T-helper 17 cell (primary cell): ENCODE data around the gene LRRC8C. TPM values are rescaled to one million over a fixed set of nuclear protein-coding genes. Genes with fewer than 3 reads are reported as not detected.

ENCODE experiments used
- ATAC-seq: fragments of 150-1000 bp; cut with Tn5 transposase; 2 replicates; pipeline ENCODE4 v1.10.0; 2021; ENCODE audit warnings: mild to moderate bottlenecking, moderate library complexity
- DNase-seq, 3 donors: peaks; one replicate each; pipeline versions ENCODE4 v3.0.0 to v3.0.0-alpha.2; 2020 to 2021
- H3K9me3 ChIP-seq: one replicate; pipeline ENCODE4 v1.7.0; 2013; ENCODE audit warnings: low read length, mild to moderate bottlenecking; ENCODE audit not compliant: control insufficient read depth, poor library complexity, severe bottlenecking
- H3K27ac Mint-ChIP-seq: one replicate; pipeline ENCODE4 v1.8.0; 2022; ENCODE audit warnings: mild to moderate bottlenecking, moderate library complexity, mixed read lengths
- H3K27me3 Mint-ChIP-seq: one replicate; pipeline ENCODE4 v1.8.0; 2022; ENCODE audit warnings: mixed read lengths
- H3K36me3 Mint-ChIP-seq: one replicate; pipeline ENCODE4 v1.8.0; 2022; ENCODE audit warnings: low read depth, mixed read lengths
- H3K4me1 Mint-ChIP-seq: one replicate; pipeline ENCODE4 v1.8.0; 2022; ENCODE audit warnings: mild to moderate bottlenecking, mixed read lengths
- H3K4me3 Mint-ChIP-seq: one replicate; pipeline ENCODE4 v1.8.0; 2022; ENCODE audit warnings: mild to moderate bottlenecking, moderate library complexity, mixed read lengths
- total RNA-seq, 4 donors: library from RNA in 2 of 4; stranded (reverse) in 2 of 4; gene quantifications; one replicate each; pipeline ENCODE4 v1.2.3 and lab custom pipeline; 2022 to 2026

Gene LRRC8C
- total RNA-seq, 2 donors from 2014 or later: 46.0 to 52.4 TPM

DNA sequence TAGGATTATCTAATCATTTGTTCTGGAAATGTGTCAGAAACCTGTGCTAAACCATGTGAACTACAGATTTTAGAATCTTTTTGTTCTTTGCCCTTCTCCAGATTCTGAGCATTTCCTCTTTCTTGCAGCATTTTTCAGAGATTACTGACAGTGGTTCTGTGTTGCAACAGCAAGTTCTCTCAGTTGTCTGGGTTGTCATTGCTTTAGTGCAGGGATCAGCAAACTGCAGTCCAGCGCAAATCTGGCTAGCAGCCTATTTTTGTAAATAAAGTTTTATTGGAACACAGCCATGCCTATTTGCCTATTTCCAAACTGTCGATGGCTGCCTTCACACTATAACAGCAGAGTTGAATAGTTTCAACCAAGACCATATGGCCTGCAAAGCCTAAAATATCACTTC is 121.6 kb downstream of the LRRC8C start:
- Mint-ChIP-seq H3K27ac (peak overlapping the region; percentile 96), H3K27me3 (no peaks in the 10 kb centered on the region), H3K36me3 (no peaks in the 10 kb centered on the region), H3K4me3 (peak overlapping the region; percentile 10), H3K4me1 (peaks cover 49% of the 10 kb centered on the region)
- no peak for DNase-seq
- no peak for ATAC-seq
- H3K9me3 ChIP-seq: no peaks in the 10 kb centered on the region

DNA sequence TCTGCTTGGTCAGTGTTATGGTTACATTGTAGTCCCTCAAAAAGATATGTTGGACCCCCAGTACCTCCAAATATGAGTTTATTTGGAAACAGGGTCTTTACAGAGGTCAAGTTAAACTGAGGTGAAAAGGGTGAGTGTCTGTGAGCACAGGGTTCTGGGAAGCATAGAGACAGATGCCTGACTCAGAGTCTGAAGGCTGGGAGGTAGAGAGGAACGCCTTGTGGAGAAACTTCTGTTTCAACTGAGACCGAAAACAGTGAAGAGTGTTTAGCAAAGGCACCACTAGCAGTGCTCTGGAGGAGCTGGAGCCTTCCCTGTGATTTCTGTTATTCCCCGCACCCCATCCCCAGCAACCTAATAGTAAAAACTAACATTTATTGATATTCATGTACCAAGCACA is 122.7 kb downstream of the LRRC8C start:
- peaks cover 51% of the 10 kb centered on the region for H3K4me1 Mint-ChIP-seq
- H3K27me3 Mint-ChIP-seq: no peaks in the 10 kb centered on the region
- DNase-seq (no peak), ATAC-seq (no peak)
- no peaks in the 10 kb centered on the region for H3K36me3 Mint-ChIP-seq
- H3K4me3 Mint-ChIP-seq: no peak overlapping the region
- peak overlapping the region; percentile 96 for H3K27ac Mint-ChIP-seq
- no peaks in the 10 kb centered on the region for H3K9me3 ChIP-seq

DNA sequence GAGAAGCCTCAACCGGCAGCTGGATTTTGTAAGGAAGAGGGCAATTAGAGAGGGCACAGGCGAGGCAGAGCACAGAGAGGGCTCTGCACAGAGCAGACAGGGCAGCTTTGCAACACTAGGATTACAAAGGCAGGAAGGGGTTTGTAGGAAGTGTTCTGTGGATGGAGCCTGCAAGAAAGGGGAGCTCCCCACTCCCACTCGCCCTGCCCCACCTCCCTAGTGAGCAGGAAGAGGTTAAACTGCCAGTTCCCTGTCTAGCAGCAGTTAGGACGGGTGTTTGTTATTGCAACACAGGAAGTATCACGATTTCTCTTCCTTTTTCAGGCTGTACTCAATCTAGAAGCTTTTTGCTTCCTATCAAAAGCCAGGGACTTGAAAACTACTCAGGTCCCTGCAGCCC is 124.6 kb downstream of the LRRC8C start:
- Mint-ChIP-seq H3K27me3 (no peaks in the 10 kb centered on the region), H3K27ac (peak overlapping the region; percentile 96), H3K4me3 (peak overlapping the region; percentile 80), H3K4me1 (peaks cover 60% of the 10 kb centered on the region), H3K36me3 (no peaks in the 10 kb centered on the region)
- ATAC-seq: peak; percentile 67
- no peaks in the 10 kb centered on the region for H3K9me3 ChIP-seq
- no peak for DNase-seq

DNA sequence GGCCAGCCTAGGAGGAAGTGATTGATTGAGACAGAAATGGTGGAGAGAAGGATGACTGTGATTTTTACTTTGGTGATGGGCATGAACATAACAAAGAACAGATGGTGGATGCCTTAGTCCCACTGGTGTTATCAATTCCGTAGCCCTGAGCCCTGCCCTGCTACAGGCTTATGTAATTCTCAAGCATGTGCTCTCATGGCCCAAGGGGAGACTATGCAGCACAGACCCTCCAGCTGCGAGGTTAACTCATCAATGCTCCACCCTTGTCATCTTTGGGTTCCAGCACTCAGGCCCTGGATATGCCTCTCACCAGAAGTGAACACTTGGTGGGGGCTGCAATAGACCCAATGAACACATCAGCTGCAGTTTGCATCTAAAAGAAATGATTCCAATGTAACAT is 125.2 kb downstream of the LRRC8C start:
- Mint-ChIP-seq H3K27ac (peak overlapping the region; percentile 96), H3K36me3 (no peaks in the 10 kb centered on the region), H3K4me1 (peaks cover 66% of the 10 kb centered on the region), H3K4me3 (peak overlapping the region; percentile 80), H3K27me3 (no peaks in the 10 kb centered on the region)
- no peak for DNase-seq
- no peak for ATAC-seq
- H3K9me3 ChIP-seq: no peaks in the 10 kb centered on the region

DNA sequence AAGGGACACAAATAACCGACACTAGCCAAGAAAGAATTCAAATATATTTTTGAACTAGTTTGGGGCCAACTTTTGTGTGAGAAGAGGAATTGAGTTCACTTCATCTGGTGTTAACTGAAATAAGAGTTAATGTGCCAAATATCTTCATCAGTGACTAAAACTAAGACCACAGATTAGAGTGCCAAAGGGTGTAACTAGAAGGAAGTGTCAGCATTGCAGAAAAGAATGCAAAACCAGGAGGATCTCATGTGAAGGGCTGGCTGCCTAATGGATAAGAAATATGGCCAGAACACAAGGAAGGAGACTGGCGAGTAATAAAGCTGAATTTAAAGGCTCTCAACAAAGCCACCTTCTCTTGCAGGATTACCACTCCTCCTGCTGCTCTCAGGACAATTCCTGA is 126.1 kb downstream of the LRRC8C start:
- H3K9me3 ChIP-seq: no peaks in the 10 kb centered on the region
- ATAC-seq (no peak), DNase-seq (no peak)
- Mint-ChIP-seq H3K27ac (peak overlapping the region; percentile 96), H3K27me3 (no peaks in the 10 kb centered on the region), H3K36me3 (no peaks in the 10 kb centered on the region), H3K4me1 (peaks cover 70% of the 10 kb centered on the region), H3K4me3 (no peak overlapping the region)

DNA sequence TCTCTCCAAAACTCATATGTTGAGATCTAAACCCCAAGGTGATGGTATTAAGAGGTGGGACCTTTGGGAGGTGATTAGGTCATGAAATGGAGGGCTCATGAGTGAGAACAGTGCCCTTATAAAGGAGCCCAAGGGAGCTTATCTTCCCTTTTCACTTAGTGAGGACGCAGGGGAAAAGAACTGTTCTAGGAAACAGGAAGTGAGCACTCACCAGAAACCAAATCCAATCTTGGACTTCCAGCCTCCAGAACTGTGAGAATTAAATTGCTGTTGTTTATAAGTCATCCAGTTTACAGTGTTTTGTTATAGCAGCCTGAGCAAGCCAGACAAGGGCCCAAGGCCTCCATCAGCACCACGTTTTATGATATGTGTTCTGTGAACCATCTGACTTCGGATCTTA is 127.6 kb downstream of the LRRC8C start:
- no peak for ATAC-seq
- H3K27me3 Mint-ChIP-seq: no peaks in the 10 kb centered on the region
- no peak overlapping the region for H3K4me3 Mint-ChIP-seq

DNA sequence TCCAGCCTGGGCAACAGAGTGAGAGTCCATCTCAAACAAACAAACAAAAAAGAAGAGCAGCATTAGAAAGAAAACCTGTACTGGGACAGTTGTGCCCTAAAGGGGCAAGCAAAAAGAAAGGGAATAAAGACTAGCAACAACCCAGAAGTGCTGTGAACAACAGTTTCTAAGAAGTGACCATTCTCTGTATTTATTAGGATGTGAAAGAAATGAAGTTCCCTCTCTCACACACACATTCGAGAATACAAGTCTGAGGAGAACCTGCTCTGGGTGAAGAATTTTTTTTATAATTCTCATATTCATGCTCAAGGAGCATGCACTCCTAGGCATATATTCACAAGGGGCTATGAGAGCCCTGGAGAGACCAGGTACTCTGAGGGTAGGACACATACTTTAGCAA is 128.4 kb downstream of the LRRC8C start:
- Mint-ChIP-seq H3K36me3 (no peaks in the 10 kb centered on the region), H3K4me3 (no peak overlapping the region), H3K4me1 (peaks cover 56% of the 10 kb centered on the region), H3K27ac (peak overlapping the region; percentile 67), H3K27me3 (no peaks in the 10 kb centered on the region)
- H3K9me3 ChIP-seq: no peaks in the 10 kb centered on the region
- ATAC-seq (no peak), DNase-seq (no peak)

More for the DNA sequence above, 127.6 kb downstream of the LRRC8C start:
- Mint-ChIP-seq H3K36me3 (no peaks in the 10 kb centered on the region), H3K4me1 (peaks cover 59% of the 10 kb centered on the region), H3K27ac (peak overlapping the region; percentile 67)
- no peak for DNase-seq
- no peaks in the 10 kb centered on the region for H3K9me3 ChIP-seq

DNA sequence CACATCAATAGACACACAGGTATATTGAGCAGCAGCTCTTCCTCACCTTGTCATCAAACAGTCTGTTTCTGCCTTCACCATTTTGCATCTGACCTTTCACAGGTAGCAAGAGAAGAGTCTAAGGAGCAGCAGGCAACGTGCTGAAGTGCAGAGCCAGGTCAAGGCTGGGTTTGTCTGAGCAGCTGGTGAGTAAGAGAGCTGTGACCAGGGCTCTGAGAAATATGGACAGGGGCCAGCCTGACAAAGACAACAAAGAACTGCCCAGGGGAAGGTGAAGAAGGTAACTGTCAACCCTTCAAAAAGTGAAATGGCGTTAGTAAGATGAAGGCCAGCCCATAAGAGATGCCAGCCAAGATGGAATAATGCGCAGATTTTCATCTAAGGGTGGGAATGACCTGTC is 129.0 kb downstream of the LRRC8C start:
- ATAC-seq (no peak), DNase-seq (no peak)
- Mint-ChIP-seq H3K4me3 (peak overlapping the region; percentile 96), H3K4me1 (peaks cover 50% of the 10 kb centered on the region), H3K27me3 (no peaks in the 10 kb centered on the region), H3K36me3 (no peaks in the 10 kb centered on the region), H3K27ac (peak overlapping the region; percentile 67)
- H3K9me3 ChIP-seq: no peaks in the 10 kb centered on the region

DNA sequence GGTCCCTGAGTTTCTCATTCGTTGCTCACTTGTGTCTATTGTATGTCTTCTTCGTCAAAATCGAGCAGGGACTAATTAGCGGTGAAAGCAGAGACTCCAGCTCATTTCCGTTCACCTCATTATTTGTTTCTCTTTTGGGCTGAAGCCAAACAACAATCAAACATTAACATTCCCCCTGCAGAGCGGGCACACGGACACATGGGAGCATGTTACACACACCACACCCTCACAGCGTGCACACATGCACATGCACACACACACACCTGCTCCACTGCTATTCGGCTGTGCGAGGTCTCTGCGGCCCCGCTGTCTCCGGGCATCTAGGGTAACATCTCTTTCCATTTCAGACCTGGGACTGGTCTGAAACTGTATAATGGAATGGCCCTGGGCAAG is 129.5 kb downstream of the LRRC8C start:
- DNase-seq: no peak
- peak overlapping the region; percentile 94 for H3K27ac Mint-ChIP-seq

DNA sequence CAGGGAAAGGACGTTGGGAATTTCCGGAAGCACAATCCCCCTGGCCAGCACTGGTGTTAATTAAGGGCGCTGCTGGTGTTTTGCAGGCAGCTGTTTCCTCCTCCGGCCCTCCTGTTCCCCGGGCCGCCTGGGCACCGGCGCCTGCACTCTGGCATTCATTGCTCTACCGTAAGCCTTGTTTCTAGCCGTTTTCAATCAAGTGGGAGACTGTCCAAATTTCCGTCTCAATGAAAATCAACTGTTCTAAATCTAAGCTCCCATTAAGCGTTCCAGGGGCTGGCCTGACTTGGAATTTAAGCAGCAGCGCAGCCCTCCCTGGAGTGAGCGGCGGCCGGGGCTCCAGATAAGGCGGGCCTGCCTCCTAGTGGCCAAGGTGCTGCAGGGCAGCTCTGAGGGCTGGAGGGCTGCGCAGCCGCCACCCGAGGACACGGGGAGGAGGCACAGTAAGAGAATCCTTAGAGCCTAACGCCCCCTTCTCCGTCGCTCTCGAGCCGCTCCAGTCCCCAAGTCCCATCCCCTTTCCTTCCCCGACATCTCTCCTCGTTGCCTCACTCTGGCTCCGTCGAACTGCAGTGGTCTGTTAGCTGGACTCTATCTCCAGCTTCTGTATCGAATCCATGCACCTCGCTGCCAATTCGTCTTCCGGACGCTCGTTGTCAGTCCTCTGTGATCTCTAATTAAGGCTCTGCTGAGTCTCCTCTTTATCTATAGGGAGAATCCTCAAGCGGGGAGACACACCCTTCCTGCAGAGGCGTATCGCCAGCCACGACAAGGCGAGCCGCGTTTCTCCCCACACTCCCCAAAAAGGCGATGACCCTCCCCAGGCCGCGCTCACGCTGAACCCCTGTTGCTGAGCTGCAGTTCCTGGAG is 130.1 kb downstream of the LRRC8C start:
- H3K9me3 ChIP-seq: no peaks in the 10 kb centered on the region
- H3K27ac Mint-ChIP-seq: peak overlapping the region; percentile 94
- peak; percentile 77 to 85 (median 77) for DNase-seq
- no peaks in the 10 kb centered on the region for H3K36me3 Mint-ChIP-seq
- no peaks in the 10 kb centered on the region for H3K27me3 Mint-ChIP-seq
- H3K4me1 Mint-ChIP-seq: peaks cover 39% of the 10 kb centered on the region
- H3K4me3 Mint-ChIP-seq: peak overlapping the region; percentile 96
- peak; percentile 100 for ATAC-seq

More for the DNA sequence above, 129.5 kb downstream of the LRRC8C start:
- H3K9me3 ChIP-seq: no peaks in the 10 kb centered on the region
- Mint-ChIP-seq H3K4me3 (peak overlapping the region; percentile 96), H3K27me3 (no peaks in the 10 kb centered on the region), H3K4me1 (peaks cover 46% of the 10 kb centered on the region), H3K36me3 (no peaks in the 10 kb centered on the region)
- ATAC-seq: peak; percentile 9

DNA sequence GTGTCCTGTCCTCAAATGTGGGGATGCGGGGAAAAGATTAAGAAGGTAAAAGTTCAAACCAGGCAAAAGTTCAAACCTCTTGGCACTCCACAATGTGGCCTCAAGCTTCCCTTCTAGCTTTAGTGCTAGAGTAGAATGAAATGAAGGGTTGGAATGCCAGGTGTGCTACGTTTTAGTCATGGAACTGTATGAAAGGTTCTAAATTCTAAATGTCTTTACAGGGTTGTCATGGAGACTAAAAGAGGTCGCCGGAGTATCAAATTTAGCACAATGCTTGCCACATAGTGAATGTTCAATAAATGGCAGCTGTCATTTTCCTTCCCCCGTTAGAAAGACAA is 130.7 kb downstream of the LRRC8C start:
- peak overlapping the region; percentile 96 for H3K4me3 Mint-ChIP-seq
- no peaks in the 10 kb centered on the region for H3K27me3 Mint-ChIP-seq
- H3K9me3 ChIP-seq: no peaks in the 10 kb centered on the region
- no peaks in the 10 kb centered on the region for H3K36me3 Mint-ChIP-seq
- H3K27ac Mint-ChIP-seq: peak overlapping the region; percentile 94
- H3K4me1 Mint-ChIP-seq: peaks cover 34% of the 10 kb centered on the region
- ATAC-seq (no peak), DNase-seq (no peak)

DNA sequence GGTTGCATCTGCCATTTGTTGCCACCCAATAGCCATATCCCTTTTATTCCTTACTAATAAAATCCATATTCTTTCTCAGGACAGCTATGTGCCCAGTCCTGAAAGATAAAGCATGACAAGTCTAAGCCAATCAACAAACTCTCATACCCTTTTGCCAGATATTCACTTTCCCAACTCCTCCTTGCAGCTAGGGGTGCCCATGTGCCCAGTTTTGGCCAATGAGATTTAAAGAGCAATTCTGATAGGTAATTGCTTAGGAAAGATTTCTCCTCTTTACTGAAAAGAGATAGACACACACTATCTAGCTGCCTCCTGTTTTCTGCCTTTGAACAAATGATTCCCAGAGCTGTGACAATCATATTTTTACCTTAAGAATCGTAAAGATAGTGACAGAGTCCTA is 132.9 kb downstream of the LRRC8C start:
- Mint-ChIP-seq H3K27me3 (no peaks in the 10 kb centered on the region), H3K4me3 (no peak overlapping the region), H3K36me3 (no peaks in the 10 kb centered on the region), H3K27ac (no peak overlapping the region), H3K4me1 (peaks cover 26% of the 10 kb centered on the region)
- ATAC-seq (no peak), DNase-seq (no peak)
- no peaks in the 10 kb centered on the region for H3K9me3 ChIP-seq

DNA sequence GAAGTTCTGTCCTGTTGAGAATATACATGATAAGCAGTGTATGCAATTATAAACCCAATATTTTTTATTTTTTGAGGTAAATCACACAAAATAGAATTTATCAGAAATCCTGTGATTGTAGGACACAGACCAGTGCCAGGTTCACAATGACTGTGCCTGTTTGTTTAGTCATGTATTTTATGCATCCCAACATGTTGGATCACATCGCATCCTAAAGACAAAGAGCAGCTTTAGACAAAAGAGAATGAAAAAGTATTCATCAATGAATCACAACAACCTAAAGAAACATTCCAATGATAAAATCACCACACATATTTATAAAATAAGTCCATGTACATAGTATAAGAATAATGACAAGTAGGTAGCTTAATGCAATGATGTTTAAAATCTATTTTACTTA is 134.7 kb downstream of the LRRC8C start:
- H3K27ac Mint-ChIP-seq: no peak overlapping the region
- no peaks in the 10 kb centered on the region for H3K36me3 Mint-ChIP-seq
- DNase-seq (no peak), ATAC-seq (no peak)
- H3K4me3 Mint-ChIP-seq: no peak overlapping the region
- H3K9me3 ChIP-seq: no peaks in the 10 kb centered on the region
- H3K4me1 Mint-ChIP-seq: peaks cover 16% of the 10 kb centered on the region
- H3K27me3 Mint-ChIP-seq: no peaks in the 10 kb centered on the region
